Type B pancreatic cell (in vitro differentiated cells): ENCODE measurements around the gene RAB9B. TPM values are rescaled to one million over a fixed set of nuclear protein-coding genes. Genes with fewer than 3 reads are reported as not detected.

ENCODE experiments used
- DNase-seq: peaks from one replicate; pipeline ENCODE4 v3.0.0; 2021; ENCODE audit warnings: mixed read lengths; ENCODE audit not compliant: unreplicated experiment; ENCODE audit errors: extremely low spot score
- H3K27ac Mint-ChIP-seq: 2 replicates; pipeline ENCODE4 v1.8.0; 2021; ENCODE audit warnings: mild to moderate bottlenecking, mixed read lengths
- H3K27me3 Mint-ChIP-seq: 2 replicates; pipeline ENCODE4 v1.8.0; 2021; ENCODE audit warnings: mixed read lengths
- H3K36me3 Mint-ChIP-seq: 2 replicates; pipeline ENCODE4 v1.8.0; 2021; ENCODE audit warnings: mixed read lengths
- H3K4me1 Mint-ChIP-seq: one replicate; pipeline ENCODE4 v1.8.0; 2021; ENCODE audit warnings: mixed read lengths; ENCODE audit not compliant: unreplicated experiment
- H3K4me3 Mint-ChIP-seq: 2 replicates; pipeline ENCODE4 v1.8.0; 2021; ENCODE audit warnings: mild to moderate bottlenecking, mixed read lengths
- H3K9me3 Mint-ChIP-seq: 2 replicates; pipeline ENCODE4 v1.8.0; 2021; ENCODE audit warnings: mixed read lengths
- total RNA-seq: library from RNA; stranded (reverse); gene quantifications from 2 replicates; pipeline ENCODE4 v1.2.1, GENCODE V29; 2021; ENCODE audit warnings: low replicate concordance
- TF ChIP-seq, protein P1 (sequence below): fragments of 200-600 bp; sonication (generic); conservative IDR thresholded peaks from 2 replicates; pipeline ENCODE4 v1.5.0; 2021; ENCODE audit warnings: antibody characterized with exemption, mild to moderate bottlenecking

Gene RAB9B
- total RNA-seq, 1 donor from 2014 or later: 2.8 TPM

DNA sequence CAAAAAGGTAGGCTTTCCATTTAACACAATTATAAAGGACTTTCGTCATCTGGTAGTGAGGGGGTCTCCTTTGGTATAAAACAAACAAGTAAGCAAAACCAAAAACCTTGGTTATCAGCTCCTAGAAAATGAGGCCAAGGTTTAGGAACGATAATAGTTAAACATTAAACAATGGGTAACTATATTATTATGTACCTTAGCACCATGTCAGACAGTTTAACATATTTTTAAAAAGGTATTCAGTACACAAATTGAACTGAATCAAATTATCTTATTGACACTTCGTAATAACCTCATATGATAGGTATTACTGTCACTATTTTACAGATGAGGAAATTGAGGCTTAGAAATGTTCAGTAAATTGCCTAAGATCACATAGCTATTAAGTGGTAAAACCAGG is 32.1 kb upstream of the RAB9B start:
- TF ChIP-seq, protein P1, sequence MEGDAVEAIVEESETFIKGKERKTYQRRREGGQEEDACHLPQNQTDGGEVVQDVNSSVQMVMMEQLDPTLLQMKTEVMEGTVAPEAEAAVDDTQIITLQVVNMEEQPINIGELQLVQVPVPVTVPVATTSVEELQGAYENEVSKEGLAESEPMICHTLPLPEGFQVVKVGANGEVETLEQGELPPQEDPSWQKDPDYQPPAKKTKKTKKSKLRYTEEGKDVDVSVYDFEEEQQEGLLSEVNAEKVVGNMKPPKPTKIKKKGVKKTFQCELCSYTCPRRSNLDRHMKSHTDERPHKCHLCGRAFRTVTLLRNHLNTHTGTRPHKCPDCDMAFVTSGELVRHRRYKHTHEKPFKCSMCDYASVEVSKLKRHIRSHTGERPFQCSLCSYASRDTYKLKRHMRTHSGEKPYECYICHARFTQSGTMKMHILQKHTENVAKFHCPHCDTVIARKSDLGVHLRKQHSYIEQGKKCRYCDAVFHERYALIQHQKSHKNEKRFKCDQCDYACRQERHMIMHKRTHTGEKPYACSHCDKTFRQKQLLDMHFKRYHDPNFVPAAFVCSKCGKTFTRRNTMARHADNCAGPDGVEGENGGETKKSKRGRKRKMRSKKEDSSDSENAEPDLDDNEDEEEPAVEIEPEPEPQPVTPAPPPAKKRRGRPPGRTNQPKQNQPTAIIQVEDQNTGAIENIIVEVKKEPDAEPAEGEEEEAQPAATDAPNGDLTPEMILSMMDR: no peak
- no peaks in the 10 kb centered on the region for H3K36me3 Mint-ChIP-seq
- H3K4me3 Mint-ChIP-seq: no peak overlapping the region
- no peak overlapping the region for H3K27ac Mint-ChIP-seq
- H3K9me3 Mint-ChIP-seq: no peaks in the 10 kb centered on the region
- H3K4me1 Mint-ChIP-seq: peaks cover 3% of the 10 kb centered on the region
- no peaks in the 10 kb centered on the region for H3K27me3 Mint-ChIP-seq
- no peak for DNase-seq

DNA sequence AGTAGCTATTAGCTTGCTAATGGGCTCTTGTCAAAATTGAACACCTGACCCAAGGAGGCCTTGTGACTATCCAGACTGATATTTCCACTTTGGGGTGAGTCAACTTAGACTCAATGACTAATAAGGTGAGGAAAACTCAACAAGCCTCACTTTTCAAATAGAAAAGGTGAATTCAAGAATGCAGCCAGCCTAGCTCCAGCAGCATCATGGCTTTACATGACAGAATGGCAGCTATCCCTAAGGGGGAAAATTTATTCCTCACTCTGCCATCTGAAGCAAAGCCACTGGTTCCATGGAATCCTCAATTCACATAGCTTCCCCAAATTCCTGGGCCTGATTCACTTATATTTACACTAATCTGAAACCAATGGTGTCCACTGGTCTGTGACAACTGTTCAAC is 29.1 kb upstream of the RAB9B start:
- no peak for DNase-seq
- H3K9me3 Mint-ChIP-seq: no peaks in the 10 kb centered on the region
- H3K36me3 Mint-ChIP-seq: no peaks in the 10 kb centered on the region
- TF ChIP-seq, protein P1: no peak
- H3K27me3 Mint-ChIP-seq: no peaks in the 10 kb centered on the region
- no peak overlapping the region for H3K4me3 Mint-ChIP-seq
- H3K4me1 Mint-ChIP-seq: peaks cover 3% of the 10 kb centered on the region
- H3K27ac Mint-ChIP-seq: no peak overlapping the region

DNA sequence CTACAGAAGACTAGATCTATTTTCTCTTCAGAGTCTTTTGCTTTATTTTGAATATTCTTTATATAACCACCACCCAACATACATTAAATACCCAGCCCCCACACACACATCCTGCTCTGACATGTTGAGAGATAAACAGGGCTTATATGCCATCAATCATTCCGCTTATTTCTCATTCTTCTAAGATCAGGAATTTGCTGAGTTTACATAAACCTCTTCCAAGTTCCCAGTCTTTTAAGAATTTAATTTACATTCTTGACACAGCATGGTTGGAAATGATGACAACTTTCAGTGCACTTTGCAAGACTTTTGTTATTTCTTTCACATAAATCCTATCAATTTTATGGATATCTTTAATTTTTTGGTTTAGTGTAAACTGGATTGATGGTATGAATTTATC is 17.5 kb upstream of the RAB9B start:
- H3K9me3 Mint-ChIP-seq: no peaks in the 10 kb centered on the region
- no peaks in the 10 kb centered on the region for H3K4me1 Mint-ChIP-seq
- TF ChIP-seq, protein P1: no peak
- no peak overlapping the region for H3K27ac Mint-ChIP-seq
- no peak overlapping the region for H3K4me3 Mint-ChIP-seq
- no peak for DNase-seq
- H3K27me3 Mint-ChIP-seq: peaks cover 3% of the 10 kb centered on the region
- no peaks in the 10 kb centered on the region for H3K36me3 Mint-ChIP-seq

DNA sequence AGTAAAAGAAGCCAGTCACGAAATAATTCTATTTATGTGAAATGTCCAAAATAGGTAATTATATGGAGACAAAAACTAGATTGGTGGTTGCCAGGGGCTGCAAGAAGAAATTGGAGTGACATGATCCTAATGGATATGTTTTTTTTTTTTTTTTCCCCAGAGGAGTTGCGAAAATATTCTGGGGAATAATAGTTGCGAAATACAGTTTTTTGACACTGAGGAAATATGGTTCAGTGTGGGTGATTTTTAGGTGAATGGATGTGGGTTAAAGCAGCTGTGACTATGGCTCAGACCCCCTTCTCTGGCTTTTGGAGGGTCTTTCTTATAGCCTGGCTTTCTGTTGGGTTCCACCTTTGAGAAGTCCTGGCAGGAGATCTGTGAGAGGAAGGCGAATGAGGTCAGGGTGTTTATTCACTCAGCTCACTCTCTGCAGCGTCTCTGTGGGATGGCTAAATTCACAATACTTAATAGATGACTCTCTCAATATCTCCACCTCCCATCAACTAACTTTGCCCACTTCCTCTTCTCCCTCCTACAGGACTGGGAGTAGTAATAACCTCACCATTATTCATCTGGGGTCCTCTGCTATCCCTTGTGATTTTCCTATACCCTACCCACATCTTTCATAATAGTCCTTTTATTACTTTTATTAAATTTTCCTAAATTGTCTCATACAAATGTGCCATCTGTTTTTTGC is 15.3 kb upstream of the RAB9B start:
- DNase-seq: no peak
- Mint-ChIP-seq H3K27ac (no peak overlapping the region), H3K36me3 (no peaks in the 10 kb centered on the region)

DNA sequence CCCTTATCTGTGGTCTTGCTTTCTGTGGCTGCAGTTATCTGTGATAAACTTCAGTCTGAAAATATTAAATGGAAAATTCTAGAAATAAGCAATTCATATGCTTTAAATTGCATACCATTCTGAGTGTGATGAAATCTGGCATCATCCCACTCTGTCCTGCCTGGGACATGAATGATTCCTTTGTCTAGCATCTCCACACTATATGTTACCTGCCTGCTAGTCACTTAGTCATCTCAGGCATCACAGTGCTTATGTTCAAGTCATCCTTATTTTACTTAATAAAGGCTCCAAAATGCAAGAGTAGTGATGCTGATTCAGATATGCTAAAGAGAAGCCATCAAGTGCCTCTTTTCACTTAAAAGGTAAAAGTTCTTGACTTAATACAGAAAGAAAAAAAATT is 14.3 kb upstream of the RAB9B start:
- Mint-ChIP-seq H3K36me3 (no peaks in the 10 kb centered on the region), H3K4me1 (no peaks in the 10 kb centered on the region), H3K4me3 (no peak overlapping the region), H3K27me3 (peaks cover 3% of the 10 kb centered on the region), H3K27ac (no peak overlapping the region), H3K9me3 (no peaks in the 10 kb centered on the region)
- TF ChIP-seq, protein P1: no peak
- no peak for DNase-seq

More for the DNA sequence above, 15.3 kb upstream of the RAB9B start:
- TF ChIP-seq, protein P1: no peak
- Mint-ChIP-seq H3K9me3 (no peaks in the 10 kb centered on the region), H3K4me3 (no peak overlapping the region), H3K4me1 (no peaks in the 10 kb centered on the region), H3K27me3 (peaks cover 3% of the 10 kb centered on the region)
